NCI-H2107 treated with DMSO at 0.1 percent for 48 hours (cell line): ENCODE data around the gene ARFGEF3.

Experiments used
- DNase-seq: peaks from one replicate; lab custom pipeline; 2025; ENCODE audit not compliant: unreplicated experiment; lab: John Stamatoyannopoulos, UW

The ARFGEF3 gene

GRCh38 chr6:138387577-138388368 is 226.0 kb downstream of the ARFGEF3 start:
- DNase-seq = peak; percentile 3

GRCh38 chr6:138389551-138389950 is 227.8 kb downstream of the ARFGEF3 start:
- no peak for DNase-seq
